Cerebellar nuclear complex (tissue), 1 donor: Measurements from ENCODE around the gene UTP14C.
A peak's percentile ranks its signal among the peaks of the same experiment; 100 is the strongest.
"Not testable (repeated sequence)": the region's sequence is repeated elsewhere in the genome, so short reads cannot be mapped to it uniquely, and the experiment has no call there.

ENCODE experiments used
- DNase-seq, 2 experiments: peaks; one replicate each; lab custom pipeline; 2025; lab: John Stamatoyannopoulos, UW

UTP14C gene, protein sequence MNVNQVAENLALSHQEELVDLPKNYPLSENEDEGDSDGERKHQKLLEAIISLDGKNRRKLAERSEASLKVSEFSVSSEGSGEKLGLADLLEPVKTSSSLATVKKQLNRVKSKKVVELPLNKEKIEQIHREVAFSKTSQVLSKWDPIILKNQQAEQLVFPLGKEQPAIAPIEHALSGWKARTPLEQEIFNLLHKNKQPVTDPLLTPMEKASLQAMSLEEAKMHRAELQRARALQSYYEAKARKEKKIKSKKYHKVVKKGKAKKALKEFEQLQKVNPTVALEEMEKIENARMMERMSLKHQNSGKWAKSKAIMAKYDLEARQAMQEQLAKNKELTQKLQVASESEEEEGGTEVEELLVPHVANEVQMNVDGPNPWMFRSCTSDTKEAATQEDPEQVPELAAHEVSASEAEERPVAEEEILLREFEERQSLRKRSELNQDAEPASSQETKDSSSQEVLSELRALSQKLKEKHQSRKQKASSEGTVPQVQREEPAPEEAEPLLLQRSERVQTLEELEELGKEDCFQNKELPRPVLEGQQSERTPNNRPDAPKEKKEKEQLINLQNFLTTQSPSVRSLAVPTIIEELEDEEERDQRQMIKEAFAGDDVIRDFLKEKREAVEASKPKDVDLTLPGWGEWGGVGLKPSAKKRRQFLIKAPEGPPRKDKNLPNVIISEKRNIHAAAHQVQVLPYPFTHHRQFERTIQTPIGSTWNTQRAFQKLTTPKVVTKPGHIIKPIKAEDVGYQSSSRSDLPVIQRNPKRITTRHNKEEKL

DNA sequence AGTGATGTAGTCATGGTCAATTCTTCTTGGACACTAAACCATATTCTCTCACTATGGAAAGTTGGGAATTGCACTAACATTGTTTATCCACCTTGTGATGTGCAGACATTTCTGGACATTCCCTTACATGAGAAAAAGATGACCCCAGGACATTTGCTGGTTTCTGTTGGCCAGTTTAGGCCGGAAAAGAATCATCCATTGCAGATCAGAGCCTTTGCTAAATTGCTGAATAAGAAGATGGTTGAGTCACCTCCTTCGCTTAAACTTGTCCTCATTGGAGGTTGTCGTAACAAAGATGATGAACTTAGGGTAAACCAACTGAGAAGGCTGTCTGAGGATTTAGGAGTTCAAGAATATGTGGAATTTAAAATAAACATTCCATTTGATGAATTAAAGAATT, at the start of gene UTP14C:
Gene UTP14C (plus strand): TSS at position 211 of the 400 bp plus-strand sequence. CDS start 4,114 bp downstream, outside the sequence.
- no peak for DNase-seq

DNA sequence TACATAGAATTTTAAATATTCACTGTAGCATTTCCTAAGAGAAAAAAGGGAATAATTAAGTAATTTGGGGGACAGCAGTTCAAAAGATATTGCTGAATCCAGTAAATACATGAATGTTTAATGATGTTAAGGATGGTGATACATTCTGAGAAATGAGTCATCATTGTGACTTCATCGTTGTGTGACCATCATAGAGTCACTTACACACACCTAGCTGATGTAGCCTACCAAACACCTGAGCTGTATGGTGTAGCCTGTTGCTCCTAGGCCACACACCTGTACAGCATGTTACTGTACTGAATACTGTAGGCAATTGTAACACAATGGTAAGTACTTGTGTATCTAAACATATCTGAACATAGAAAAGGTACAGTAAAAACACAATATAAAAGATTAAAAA, 48.1 kb upstream of the UTP14C start:
- DNase-seq, result no peak

DNA sequence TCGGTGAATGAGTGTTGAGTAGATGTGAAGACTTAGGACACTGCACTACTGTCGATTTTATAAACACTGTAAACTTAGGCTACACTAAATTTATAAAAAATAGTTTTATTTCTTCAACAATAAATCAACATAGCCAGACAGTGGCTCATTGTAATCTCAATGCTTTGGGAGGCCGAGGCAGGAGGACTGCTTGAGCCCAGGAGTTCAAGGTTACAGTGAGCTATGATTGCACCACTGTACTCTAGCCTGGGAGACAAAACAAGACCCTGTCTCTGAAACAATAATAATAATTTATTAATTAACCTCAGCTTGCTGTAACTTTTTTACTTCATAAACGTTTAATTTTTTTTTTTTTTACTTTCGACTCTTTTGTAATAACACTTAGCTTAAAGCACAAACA, 47.6 kb upstream of the UTP14C start:
- DNase-seq, result no peak

DNA sequence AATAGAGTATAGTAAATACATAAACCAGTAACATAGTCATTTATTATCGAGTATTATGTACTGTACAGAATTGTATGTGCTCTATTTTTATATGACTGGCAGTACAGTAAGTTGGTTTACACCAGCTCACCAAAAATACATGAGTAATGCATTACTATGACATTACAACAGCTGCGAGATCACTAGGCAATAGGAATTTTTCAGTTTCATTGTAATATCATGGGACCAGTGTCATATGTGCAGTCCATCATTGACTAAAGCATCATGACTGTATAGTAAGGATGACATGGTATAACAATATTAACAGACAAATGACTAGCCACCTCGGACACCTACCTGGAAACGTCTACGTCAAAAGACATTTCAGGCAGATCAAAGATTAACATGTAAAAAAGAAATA, 46.9 kb upstream of the UTP14C start:
- DNase-seq, result no peak

DNA sequence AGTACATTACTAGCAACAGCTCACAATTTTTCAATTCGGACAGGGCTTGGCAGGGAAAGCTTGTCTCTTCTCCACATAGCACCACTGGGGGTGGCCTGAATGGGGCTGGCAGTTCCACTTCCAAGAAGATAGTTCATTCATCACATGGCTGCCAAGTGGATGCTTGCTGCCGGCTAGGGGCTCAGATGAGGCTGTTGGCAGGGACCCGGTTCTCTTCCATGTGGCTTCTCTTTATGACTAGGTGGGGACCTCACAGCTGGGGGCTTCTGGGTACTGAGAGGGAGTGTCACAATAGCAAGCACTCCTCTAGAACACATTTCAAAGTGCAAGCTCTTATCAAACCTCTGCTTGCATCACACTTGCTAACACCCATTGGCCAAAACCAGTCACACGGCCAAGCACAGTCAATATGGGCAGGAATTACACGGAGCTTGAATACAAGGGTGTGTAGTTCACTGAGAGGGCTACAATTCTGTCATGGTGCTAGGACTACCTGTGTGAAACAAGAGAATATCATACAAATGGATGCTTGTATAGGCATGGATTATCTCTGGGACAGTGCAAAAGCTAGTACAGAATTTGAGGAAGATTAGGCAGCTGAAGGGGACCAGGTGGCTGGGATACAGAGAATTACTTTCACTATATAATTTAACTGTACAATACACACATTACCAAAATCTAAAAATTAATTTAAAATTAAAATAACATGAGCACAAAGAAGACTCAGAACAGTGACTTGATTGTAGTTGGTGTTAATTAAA, 45.5 kb upstream of the UTP14C start:
- no peak for DNase-seq

DNA sequence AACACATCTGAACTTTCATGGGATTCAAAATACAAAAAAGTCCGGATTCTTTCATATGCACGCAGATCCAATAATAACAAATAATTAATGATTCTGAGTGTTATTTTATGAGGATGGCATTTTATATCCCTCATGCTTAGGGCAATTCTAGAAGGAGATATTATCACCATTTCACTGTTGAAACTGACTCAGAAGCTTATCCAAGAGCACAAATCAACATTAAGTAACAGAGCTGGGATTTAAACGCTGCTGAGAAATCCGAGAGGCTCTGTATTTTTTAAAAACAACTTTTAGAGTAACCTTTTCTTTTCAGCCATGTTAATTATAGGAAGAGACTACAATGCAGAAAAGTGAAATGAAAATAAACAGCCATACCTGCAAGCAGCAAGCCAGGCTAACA, 43.6 kb upstream of the UTP14C start:
- no peak for DNase-seq

DNA sequence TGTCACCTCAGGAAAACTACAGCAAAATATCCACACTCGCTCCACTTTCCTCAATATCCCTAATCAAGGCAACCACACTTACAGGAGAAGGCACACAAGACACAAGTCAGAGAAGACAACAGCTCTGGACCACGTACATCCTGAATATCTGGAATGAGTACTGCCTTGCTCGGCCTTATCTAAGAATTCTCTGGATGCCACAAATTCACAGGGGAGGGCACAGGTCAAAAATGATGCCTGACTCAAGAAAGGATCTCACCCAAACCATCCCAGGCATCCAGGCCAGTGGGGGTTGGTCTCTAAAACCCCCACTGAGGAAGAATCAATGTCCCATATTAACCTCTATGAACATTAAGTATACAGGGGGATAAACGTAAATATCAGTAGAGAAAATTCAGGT, 43.1 kb upstream of the UTP14C start:
- no peak for DNase-seq

DNA sequence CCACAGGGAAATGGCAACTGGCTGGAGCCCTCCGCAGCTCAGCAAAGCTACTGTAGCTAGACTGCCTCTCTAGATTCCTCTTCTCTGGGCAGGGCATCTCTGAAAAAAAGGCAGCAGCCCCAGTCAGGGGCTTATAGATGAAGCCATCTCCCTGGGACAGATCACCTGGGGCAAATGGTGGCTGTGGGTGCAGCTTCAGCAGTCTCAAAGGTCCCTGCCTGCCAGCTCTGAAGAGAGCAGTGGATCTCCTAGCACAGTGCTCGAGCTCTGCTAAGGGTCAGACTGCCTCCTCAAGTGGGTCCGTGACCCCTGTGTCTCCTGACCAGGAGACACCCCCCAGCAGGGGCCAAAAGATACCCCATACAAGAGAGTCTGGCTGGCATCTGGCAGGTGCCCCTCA, 41.2 kb upstream of the UTP14C start:
- not testable (repeated sequence) for DNase-seq

DNA sequence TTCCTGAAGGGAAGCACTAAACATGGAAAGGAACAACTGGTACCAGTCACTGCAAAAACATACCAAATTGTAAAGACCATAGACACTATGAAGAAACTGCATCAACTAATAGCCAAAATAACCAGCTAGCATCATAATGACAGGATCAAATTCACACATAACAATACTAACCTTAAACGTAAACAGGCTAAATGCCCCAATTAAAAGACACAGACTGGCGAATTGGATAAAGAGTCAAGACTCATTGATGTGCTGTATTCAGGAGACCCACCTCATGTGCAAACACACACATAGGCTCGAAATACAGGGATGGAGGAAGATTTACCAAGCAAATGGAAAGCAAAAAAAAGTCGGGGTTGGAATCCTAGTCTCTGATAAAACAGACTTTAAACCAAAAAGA, 39.6 kb upstream of the UTP14C start:
- DNase-seq, result not testable (repeated sequence)

DNA sequence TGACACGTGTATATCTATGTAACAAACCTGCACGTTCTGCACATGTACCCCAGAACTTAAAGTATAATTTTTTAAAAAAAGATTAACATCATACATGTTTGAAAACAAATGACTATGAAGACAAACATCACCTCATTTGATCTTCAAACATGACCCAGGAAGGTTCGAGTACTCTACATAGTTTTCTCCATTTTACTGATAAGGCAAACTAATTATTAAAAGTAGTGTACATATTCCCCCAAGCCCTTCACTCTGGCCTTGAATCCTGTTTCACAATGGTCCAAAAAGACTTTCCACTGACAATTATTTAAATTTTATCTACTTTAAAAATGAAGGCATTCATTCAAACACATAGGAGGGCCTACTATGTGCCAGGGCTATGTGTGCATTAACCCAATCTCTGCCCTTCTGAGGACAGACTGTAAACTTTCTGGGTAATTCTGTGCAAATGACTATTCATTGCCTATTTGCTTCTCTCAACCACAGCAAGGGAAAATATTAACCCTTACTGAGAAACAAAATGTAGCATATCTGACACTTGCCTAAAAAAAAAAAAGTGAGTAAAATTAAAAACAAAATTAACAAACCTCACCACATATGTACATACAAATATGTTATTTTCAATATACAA, 35.4 kb upstream of the UTP14C start:
- no peak for DNase-seq

DNA sequence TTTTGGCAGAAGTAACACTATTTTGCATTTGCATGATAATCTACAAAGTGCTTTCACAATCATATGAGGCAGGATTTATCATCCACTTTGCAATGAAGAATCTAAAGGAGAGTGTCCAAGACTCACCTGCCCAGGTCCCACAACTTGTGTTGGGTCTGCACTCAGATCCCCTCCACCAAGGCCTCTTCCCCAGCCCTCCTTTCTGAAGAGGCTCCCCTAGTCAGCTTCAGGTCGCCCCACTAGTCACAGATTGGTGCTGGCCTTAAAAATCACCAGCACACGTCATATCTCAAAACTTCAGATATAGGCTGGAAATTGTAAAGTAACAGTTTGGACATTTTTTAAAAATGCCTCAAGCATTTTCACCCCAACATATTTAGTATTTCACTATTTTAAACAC, 30.8 kb upstream of the UTP14C start:
- DNase-seq, result no peak

DNA sequence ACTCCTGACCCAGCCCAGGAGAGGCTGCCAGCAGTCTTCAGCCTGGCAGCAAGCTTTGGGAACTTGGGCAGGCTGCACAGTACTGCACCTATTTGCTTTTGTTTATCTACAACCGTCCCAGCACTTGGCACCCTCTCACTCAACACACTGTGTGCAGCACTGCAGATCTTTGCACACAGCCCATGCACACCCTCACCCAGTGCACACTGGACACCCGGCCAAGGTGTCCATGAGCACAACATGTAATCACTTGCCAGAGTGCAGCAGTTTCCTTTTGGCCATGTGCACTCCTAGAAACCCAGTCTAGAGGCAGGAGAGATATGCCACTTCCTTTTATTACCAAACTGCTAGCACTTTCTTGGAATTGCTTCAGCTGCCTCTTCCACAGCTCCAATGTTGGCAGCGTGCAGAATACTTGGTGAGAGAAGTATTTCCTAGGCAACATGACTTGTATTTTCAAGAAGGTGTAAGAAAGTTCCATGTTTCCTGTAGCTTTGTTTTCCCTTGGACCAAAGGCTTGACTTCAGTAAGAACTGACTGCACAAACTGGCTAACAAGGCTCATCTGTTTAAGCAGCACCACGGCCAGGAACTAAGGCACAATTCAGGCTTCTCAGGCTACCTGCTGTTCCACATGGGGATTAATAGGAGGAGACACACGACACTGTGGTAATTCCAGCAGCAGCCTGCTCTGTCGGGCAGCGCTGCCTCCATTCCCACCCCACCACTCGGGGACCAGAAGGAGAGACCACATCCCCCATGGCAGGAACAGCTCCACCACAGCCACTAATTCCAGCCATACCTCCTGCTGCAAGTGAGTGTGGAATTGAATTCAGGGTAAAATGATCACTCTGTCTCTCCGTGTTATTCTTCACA, 28.6 kb upstream of the UTP14C start:
- DNase-seq, result peak in 1 of 2 experiments; percentile 2

DNA sequence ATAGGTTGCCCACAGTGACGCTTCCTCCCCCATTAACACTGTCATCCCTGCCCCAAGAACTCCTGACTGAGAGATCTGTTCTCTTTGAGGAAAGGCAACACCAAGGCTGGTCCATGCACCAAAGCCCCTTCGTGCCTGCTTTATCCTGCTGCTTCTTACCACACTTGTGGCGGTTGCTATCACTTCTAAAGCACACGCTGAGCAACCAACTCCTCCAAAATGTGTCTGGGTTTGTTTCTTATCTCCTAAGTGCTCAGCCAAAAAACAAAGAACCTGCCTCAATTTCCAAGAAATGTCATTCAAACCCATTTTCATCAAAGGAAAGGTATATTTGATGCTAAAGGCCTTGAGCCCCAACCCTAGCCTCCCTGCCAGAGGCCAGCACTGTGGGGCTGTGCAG, 27.9 kb upstream of the UTP14C start:
- DNase-seq, result no peak

DNA sequence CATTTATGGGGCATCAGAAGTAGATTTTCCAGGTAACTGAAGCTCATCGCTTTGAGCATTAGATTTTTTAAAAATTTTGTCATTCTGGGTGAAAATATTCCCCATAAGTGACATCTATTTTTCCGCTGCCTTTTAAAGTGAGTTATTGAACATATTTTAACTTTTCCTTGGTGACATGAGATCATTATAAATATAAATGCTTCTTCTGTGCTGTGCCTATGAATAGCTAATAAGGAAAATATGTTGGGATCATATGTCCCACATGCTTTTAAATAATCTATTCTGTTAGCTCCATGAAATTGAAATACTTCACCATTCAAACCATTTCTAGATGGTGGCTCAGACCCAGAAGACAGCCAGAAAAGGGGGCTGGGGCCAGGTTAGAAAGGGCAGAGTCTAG, 27.3 kb upstream of the UTP14C start:
- DNase-seq, result no peak

DNA sequence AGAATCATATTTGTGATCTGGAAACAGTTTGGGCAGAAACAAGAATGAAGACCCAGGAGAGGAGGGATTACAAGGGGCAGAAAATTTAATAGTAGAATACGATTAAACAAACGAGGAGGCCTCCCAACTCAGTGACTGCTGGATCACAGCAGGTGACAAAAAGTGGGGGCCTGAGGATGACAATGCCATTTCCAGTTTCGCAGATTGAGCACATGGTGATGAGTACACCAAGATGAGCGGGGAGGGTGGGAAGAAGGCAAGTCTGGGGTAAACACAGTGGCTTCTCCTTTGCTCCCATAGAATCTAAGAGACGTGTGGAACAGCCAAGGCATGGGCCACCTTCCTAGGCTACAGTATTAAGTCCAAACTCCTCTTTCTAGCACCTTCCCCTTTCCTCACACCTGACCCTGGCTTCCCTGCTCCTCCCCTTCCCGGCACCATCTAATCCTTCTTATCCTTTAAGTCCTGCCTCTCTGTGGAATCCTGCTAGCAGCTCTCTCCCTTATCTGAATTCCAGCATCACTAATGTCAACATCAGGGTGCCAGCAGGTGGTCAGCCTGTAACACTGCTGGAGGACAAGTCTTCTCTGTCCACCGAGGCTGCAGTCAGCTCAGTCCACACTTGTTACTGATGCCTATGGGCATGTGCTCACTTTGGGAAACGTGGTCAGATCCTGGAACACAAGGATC, 26.7 kb upstream of the UTP14C start:
- no peak for DNase-seq

DNA sequence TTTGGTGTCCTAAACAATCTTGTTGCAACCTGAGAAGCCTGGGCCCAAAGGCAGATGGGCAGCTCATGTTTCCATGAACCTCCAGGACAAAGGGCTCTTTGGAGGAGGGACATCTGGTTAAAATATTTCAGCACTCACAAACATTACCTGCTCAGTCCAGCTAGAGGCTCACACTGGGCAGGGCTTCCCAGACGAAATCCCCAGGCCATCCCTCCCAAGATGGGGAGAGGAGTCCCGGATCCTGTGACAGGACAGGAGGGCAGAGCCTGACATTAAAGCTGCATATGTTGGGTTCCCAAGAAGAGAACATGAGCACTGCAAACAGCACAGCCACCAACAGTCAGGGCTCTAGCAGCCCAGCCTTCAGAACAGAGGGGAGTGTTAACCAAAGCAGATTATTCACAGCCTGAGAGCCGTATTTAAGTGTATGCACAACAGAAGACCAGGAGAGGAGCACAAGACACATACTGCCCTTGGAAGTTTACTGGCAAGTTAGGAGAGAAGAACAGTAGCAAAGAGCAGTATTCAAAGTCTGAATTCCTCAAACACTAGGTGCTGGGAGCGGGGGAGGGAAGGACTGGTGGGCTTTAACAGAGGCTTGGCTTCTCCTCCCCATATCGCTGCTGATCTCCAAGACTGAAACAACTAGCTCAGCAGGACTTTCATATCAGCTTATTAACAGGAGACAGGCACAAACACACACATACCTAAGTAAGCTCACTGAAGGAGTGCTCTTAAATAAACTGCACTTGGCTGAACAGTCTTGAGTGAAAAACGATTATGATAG, 25.6 kb upstream of the UTP14C start:
- DNase-seq, result no peak

DNA sequence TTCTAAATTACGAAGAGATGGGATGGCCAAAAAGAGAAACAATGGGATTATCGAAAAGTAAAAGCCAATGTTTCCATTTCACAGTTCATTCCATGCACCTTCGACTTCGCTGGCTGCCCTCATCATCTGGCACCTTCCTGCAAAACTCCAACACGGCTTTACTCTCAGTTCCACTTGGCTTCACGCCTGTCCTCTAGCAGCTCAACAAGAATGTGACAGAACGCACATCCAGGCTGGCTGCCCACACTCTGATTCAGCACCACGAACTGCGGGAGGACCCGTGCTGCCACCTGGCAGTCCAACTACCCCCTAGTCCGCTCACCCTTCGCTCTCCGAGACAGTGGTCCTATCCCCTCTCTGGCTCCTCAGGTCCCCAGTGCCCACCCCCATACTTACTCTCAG, 25.0 kb upstream of the UTP14C start:
- DNase-seq, result peak in 1 of 2 experiments; percentile 8

DNA sequence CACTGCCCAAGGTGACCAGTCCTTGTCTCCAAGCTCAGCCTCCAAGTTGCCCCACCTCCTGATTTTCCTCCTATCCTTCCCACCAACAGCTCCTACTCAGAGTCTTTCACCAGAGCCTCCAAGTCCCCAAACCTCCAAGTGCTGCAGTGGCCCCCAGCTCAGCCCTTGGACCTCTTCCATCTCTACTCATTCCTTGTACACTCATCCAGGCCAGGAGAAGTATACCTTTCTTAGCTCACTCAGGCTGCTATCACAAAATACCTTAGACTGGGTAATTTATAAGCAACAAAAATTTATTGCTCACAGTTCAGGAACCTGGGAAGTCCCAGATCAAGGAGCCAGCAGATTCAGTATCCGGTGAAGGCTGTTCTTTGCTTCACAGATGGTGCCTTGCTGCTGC, 24.6 kb upstream of the UTP14C start:
- no peak for DNase-seq

DNA sequence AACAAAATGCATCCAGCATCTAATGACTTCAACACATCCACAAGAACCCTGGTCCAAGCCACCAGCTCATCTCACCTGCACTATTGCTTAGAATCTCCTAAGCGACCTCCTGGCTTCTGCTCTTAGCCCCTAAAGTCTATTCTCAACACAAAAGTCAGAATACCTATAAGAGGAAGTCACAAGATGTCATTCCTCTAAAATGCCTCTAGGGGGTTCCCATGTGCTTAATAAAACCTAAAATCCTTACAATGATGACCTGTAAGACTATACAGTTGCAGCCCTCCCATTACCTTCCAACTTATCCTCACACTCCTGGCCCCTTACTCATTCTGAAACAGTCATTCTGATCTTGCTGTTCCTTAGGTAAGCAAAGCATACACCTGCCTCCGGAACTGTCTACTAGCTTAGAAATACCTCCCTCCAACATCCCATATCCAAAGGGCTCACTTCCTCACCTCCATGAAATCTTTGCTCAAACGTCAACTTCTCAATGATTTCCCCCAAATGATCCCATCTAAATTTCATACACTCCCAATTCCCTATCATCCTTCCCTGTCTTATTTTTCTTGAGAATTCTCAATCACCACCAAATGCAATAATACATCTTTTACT, 23.3 kb upstream of the UTP14C start:
- no peak for DNase-seq
